ENCODE data around the gene CCDC88A.

The CCDC88A gene

GRCh38 chr2:55345064-55345463 is 74.6 kb downstream of the CCDC88A start:
- H2AFZ ChIP-seq (ENCODE audit: low read length), result no peak overlapping the region
- H3K4me1 ChIP-seq (ENCODE audit: insufficient read depth, low read length, severe bottlenecking), result no peaks in the 10 kb centered on the region
- H3K4me3 ChIP-seq (ENCODE audit: low read depth, low read length, poor library complexity, severe bottlenecking), result no peak overlapping the region
- H3K27me3 ChIP-seq (ENCODE audit: insufficient read depth, low read length), result no peaks in the 10 kb centered on the region
- H4K20me1 ChIP-seq (ENCODE audit: insufficient read depth, low read length), result no peaks in the 10 kb centered on the region
- no peaks in the 10 kb centered on the region for H3K9me2 ChIP-seq (ENCODE audit: low read depth, low read length)
- no peak overlapping the region for H3K27ac ChIP-seq (ENCODE audit: low read depth, low read length, poor library complexity, severe bottlenecking)
- TF ChIP-seq EZH2 (IDR thresholded peaks at IDR 0.05; ENCODE audit: borderline replicate concordance, low read length), result no peak
- TF ChIP-seq CTCF (IDR thresholded peaks at IDR 0.05; ENCODE audit: low read length), result no peak
- H3K9me3 ChIP-seq (ENCODE audit: low read length), result no peaks in the 10 kb centered on the region
- H3K4me2 ChIP-seq (ENCODE audit: low read length), result no peak overlapping the region
- H3K79me2 ChIP-seq (ENCODE audit: insufficient read depth, low read length), result peaks cover 9% of the 10 kb centered on the region
- H3K36me3 ChIP-seq (ENCODE audit: insufficient read depth, low read length), result peaks cover 90% of the 10 kb centered on the region
- H3K9ac ChIP-seq (ENCODE audit: low read length), result no peak overlapping the region
- H3F3A ChIP-seq (ENCODE audit: insufficient read depth, low read length), result no peaks in the 10 kb centered on the region

- Histone ChIP-seq H4K20me1 (ENCODE audit: insufficient read depth, low read length) (no peaks in the 10 kb centered on the region), H2AFZ (ENCODE audit: low read length) (no peak overlapping the region), H3K27me3 (ENCODE audit: insufficient read depth, low read length) (no peaks in the 10 kb centered on the region), H3K36me3 (ENCODE audit: insufficient read depth, low read length) (peaks cover 94% of the 10 kb centered on the region), H3K4me1 (ENCODE audit: insufficient read depth, low read length, severe bottlenecking) (no peaks in the 10 kb centered on the region), H3K9me2 (ENCODE audit: low read depth, low read length) (no peaks in the 10 kb centered on the region), H3K4me2 (ENCODE audit: low read length) (no peak overlapping the region), H3K4me3 (ENCODE audit: low read depth, low read length, poor library complexity, severe bottlenecking) (no peak overlapping the region), H3K27ac (ENCODE audit: low read depth, low read length, poor library complexity, severe bottlenecking) (no peak overlapping the region), H3K9ac (ENCODE audit: low read length) (no peak overlapping the region), H3K79me2 (ENCODE audit: insufficient read depth, low read length) (0 out of 2 replicates have a peak, but pooled peaks cover 4% of the 10 kb centered on the region), H3F3A (ENCODE audit: insufficient read depth, low read length) (no peaks in the 10 kb centered on the region), H3K9me3 (ENCODE audit: low read length) (no peaks in the 10 kb centered on the region)
- TF ChIP-seq CTCF (IDR thresholded peaks at IDR 0.05; ENCODE audit: low read length) (no peak), EZH2 (IDR thresholded peaks at IDR 0.05; ENCODE audit: borderline replicate concordance, low read length) (no peak)
Observed at GRCh38 chr2:55338268-55338667, 81.4 kb downstream of the CCDC88A start.

- H3K79me2 ChIP-seq (ENCODE audit: insufficient read depth, low read length), result no peaks in the 10 kb centered on the region
- no peak overlapping the region for H3K27ac ChIP-seq (ENCODE audit: low read depth, low read length, poor library complexity, severe bottlenecking)
- H3K9me2 ChIP-seq (ENCODE audit: low read depth, low read length), result no peaks in the 10 kb centered on the region
- no peak overlapping the region for H3K4me3 ChIP-seq (ENCODE audit: low read depth, low read length, poor library complexity, severe bottlenecking)
- no peaks in the 10 kb centered on the region for H4K20me1 ChIP-seq (ENCODE audit: insufficient read depth, low read length)
- TF ChIP-seq CTCF (IDR thresholded peaks at IDR 0.05; ENCODE audit: low read length) (no peak), EZH2 (IDR thresholded peaks at IDR 0.05; ENCODE audit: borderline replicate concordance, low read length) (no peak)
- H3K4me1 ChIP-seq (ENCODE audit: insufficient read depth, low read length, severe bottlenecking), result no peaks in the 10 kb centered on the region
- no peak overlapping the region for H3K9ac ChIP-seq (ENCODE audit: low read length)
- peaks cover 93% of the 10 kb centered on the region for H3K36me3 ChIP-seq (ENCODE audit: insufficient read depth, low read length)
- H2AFZ ChIP-seq (ENCODE audit: low read length), result no peak overlapping the region
- no peaks in the 10 kb centered on the region for H3K9me3 ChIP-seq (ENCODE audit: low read length)
- H3F3A ChIP-seq (ENCODE audit: insufficient read depth, low read length), result no peaks in the 10 kb centered on the region
- no peak overlapping the region for H3K4me2 ChIP-seq (ENCODE audit: low read length)
- H3K27me3 ChIP-seq (ENCODE audit: insufficient read depth, low read length), result no peaks in the 10 kb centered on the region
Observed at GRCh38 chr2:55334728-55335127, 84.9 kb downstream of the CCDC88A start.
